A549 treated with AZD9567 at 1 μM for 4 hours (cell line): ENCODE results near the gene DTX1. TPM values are rescaled to one million over a fixed set of nuclear protein-coding genes. Genes with fewer than 3 reads are reported as not detected.

ENCODE experiments used
- total RNA-seq: library from RNA; stranded (reverse); fragments of 200-300 nt; extraction: Qiagen RNA extraction; gene quantifications from 5 replicates; pipeline ENCODE4 v1.2.3, GENCODE V29; 2022; ENCODE audit not compliant: insufficient read depth

The DTX1 gene
- 0.34 to 0.52 TPM (median 0.45 TPM) in 4 of 5 replicates, not detected in the other for total RNA-seq

DNA sequence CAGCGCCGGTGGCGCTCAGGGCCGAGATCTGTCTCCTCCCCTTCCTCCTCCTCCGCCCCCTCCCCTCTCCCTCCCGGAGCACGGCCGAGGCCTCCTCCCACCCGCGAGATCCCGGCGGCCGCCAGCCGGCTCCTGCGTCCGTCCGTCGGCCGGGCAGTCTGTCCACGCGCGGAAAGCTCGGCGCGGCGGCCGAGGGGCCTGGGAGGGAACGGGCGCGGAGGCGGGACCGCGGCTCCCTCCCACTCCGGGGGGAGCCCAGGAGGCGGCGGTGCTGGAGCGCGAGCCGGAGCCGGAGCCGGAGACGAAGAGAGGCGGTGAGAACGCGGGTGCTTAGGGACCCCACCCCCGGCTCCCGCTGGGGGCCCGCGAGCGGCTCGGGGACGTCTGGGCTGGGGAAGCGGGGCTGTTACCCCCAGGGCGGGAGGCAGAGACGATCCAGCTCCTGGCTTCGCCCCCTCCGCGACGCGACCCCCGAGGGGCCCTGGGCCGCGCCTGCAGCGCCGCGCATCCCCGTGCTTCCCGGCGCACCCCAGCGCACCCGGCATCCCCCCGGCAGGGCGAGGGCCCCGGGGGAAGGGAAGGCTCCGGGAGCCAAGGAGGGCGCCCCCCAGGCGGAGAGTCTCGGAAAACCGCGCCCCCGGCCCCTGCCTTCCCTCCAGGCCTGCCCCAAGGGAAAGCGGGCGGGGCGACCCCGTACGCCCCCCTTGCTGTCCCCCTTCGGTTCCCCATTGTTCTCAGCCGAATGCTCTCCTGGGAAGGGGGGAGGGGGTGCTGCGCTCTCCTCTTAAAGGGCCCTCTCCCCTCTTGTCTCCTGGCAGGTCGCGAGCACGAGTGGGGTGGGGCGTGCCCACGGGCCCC is at the start of gene DTX1:
DTX1 (plus strand) TSS at position 100 of the 858 bp plus-strand sequence. CDS start 1,463 bp downstream, outside the sequence.

DNA sequence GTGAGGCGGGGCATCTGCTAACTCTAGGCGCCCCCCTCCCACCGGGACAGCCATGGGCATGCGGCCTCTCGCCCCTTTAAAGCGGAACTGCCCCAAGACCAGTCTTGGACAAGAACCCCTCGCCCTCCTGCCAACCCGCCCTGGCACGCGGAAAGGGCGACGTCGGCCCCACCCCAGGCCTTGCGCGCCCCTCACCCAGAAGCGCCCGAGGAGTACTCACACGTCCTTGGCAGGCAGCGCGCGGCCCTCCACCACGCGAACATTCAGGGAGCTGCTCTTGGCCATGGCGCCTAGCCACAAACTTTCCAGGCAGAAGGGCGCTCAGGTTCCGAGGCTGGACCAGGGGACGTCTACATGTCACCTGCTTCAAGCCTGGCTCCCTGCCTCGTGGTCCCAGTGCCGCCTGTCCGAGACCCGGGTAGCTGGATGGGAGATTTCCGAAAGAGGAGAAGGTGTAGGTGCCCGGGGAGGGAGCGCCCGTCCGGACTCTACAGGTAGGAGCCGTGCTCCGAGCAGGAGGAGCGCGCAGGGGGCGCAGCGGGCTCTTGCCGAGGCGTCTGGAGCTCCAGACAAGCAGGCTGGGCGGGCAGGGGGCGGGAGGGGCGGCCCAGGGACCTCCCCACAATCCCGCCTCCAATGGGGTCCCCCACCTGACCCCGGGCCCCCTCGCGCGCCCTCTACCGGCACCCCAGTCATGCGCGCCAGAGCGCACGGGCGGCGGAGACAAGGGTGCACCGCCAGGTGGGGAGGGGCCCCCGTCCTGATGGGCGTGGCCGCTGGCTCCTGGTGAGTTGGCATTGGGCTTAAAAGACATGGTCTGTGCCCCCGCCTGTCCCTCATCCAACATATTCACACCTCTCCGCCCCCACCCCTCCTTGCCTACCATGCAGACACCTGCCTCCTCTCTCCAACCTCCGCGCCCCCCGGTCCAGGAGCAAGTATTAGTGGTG is 78.9 kb downstream of the DTX1 start, which contains the start of gene RASAL1:
RASAL1 (minus strand) TSS at position 584 of the 950 bp plus-strand sequence; CDS start at position 285, 299 bp downstream.

Other genes starting within 250 kb of the DTX1 start
- 22.9 to 57.3 TPM (median 29.6 TPM) in 5 replicates for gene OAS1, start 149.8 kb upstream of the DTX1 start, total RNA-seq
- 19.1 to 29.9 TPM (median 21.2 TPM) in 5 replicates for gene OAS3, start 118.3 kb upstream of the DTX1 start, total RNA-seq
- gene OAS2, start 78.2 kb upstream of the DTX1 start, total RNA-seq: 0.07 to 0.29 TPM (median 0.22 TPM) in 4 of 5 replicates, not detected in the other
- gene RASAL1, start 79.0 kb downstream of the DTX1 start, total RNA-seq: 0.18 to 0.57 TPM (median 0.26 TPM) in 4 of 5 replicates, not detected in the other
- gene CFAP73, start 93.0 kb downstream of the DTX1 start, total RNA-seq: 0.09 to 0.19 TPM (median 0.15 TPM) in 4 of 5 replicates, not detected in the other
- gene DDX54, start 128.7 kb downstream of the DTX1 start, total RNA-seq: 54.7 to 89.8 TPM (median 79.3 TPM) in 5 replicates
- gene RITA1, start 129.0 kb downstream of the DTX1 start, total RNA-seq: 24.8 to 34.4 TPM (median 32.5 TPM) in 5 replicates
- 18.2 to 20.2 TPM (median 20.0 TPM) in 5 replicates for gene TPCN1, start 164.7 kb downstream of the DTX1 start, total RNA-seq